Liver (tissue), 9 donors: ENCODE results near the gene CYP1B1. TPM values are rescaled to one million over a fixed set of nuclear protein-coding genes. Genes with fewer than 3 reads are reported as not detected.

Experiments
- DNase-seq: peaks from one replicate; pipeline ENCODE4 v3.0.0-alpha.2; 2017; ENCODE audit warnings: low spot score
- H3K27ac ChIP-seq, 2 donors: one replicate each; pipeline ENCODE4 v1.7.0; 2013; ENCODE audit warnings: inconsistent platforms in 2 of 2, low read length in 2 of 2, control low read depth in 1 of 2, low read depth in 1 of 2, mild to moderate bottlenecking in 1 of 2
- H3K27me3 ChIP-seq, 4 donors: one replicate each; pipeline versions ENCODE4 v1.6.1 to v1.7.0; 2013; ENCODE audit warnings: low read length in 3 of 4, inconsistent platforms in 1 of 4, mild to moderate bottlenecking in 1 of 4, moderate library complexity in 1 of 4; ENCODE audit not compliant: control insufficient read depth in 4 of 4, insufficient read depth in 4 of 4
- H3K36me3 ChIP-seq, 4 donors: one replicate each; pipeline versions ENCODE4 v1.6.1 to v1.7.0; 2013; ENCODE audit warnings: low read length in 3 of 4, mild to moderate bottlenecking in 3 of 4, low read depth in 1 of 4, moderate library complexity in 1 of 4; ENCODE audit not compliant: control insufficient read depth in 4 of 4, insufficient read depth in 3 of 4
- H3K4me1 ChIP-seq, 4 donors: one replicate each; pipeline versions ENCODE4 v1.6.1 to v1.7.0; 2013; ENCODE audit warnings: low read length in 3 of 4, mild to moderate bottlenecking in 3 of 4, moderate library complexity in 1 of 4; ENCODE audit not compliant: control insufficient read depth in 4 of 4, insufficient read depth in 4 of 4
- H3K4me3 ChIP-seq, 3 donors: one replicate each; pipeline versions ENCODE4 v1.6.1 to v1.7.0; 2013; ENCODE audit warnings: low read length in 3 of 3, control low read depth in 1 of 3, low read depth in 1 of 3, mild to moderate bottlenecking in 1 of 3
- H3K9ac ChIP-seq, 2 donors: one replicate each; pipeline ENCODE4 v1.7.0; 2013; ENCODE audit warnings: low read length in 2 of 2, mild to moderate bottlenecking in 2 of 2, moderate library complexity in 2 of 2, control low read depth in 1 of 2, low read depth in 1 of 2
- H3K9me3 ChIP-seq, 4 donors: one replicate each; pipeline versions ENCODE4 v1.6.1 to v1.7.0; 2013; ENCODE audit warnings: low read length in 3 of 4; ENCODE audit not compliant: control insufficient read depth in 4 of 4
- ATF3 ChIP-seq: IDR thresholded peaks from 2 replicates; pipeline ENCODE4 v1.6.1; 2016; ENCODE audit warnings: antibody characterized with exemption
- CTCF ChIP-seq: fragments of 150-350 bp; IDR thresholded peaks from 2 replicates; pipeline ENCODE4 v1.5.1; 2017; ENCODE audit warnings: improper control_type of control experiment, low read depth, low read length; ENCODE audit not compliant: missing input control
- EGR1 ChIP-seq, 2 donors: IDR thresholded peaks; 2 replicates each; pipeline ENCODE4 v1.6.1; 2016 to 2018; ENCODE audit warnings: antibody characterized with exemption in 2 of 2, low read depth in 2 of 2
- FOXA1 ChIP-seq: IDR thresholded peaks from 2 replicates; pipeline ENCODE4 v1.6.1; 2016; ENCODE audit warnings: antibody characterized with exemption
- FOXA2 ChIP-seq: IDR thresholded peaks from 2 replicates; pipeline ENCODE4 v1.6.1; 2016; ENCODE audit warnings: antibody characterized with exemption
- GABPA ChIP-seq, 2 donors: IDR thresholded peaks in 1 of 2; conservative IDR thresholded peaks in 1 of 2; 2 replicates each; pipeline ENCODE4 v1.6.1; 2016; ENCODE audit warnings: antibody characterized with exemption in 2 of 2, mild to moderate bottlenecking in 1 of 2, moderate library complexity in 1 of 2
- HNF4A ChIP-seq, 2 donors: conservative IDR thresholded peaks; 2 replicates each; pipeline ENCODE4 v1.6.1; 2016; ENCODE audit warnings: antibody characterized with exemption in 2 of 2, mild to moderate bottlenecking in 2 of 2
- HNF4G ChIP-seq: IDR thresholded peaks from 2 replicates; pipeline ENCODE4 v1.6.1; 2016; ENCODE audit warnings: antibody characterized with exemption
- JUND ChIP-seq, 2 donors: IDR thresholded peaks; 2 replicates each; pipeline ENCODE4 v1.6.1; 2016; ENCODE audit warnings: antibody characterized with exemption in 2 of 2
- MAX ChIP-seq: IDR thresholded peaks from 2 replicates; pipeline ENCODE4 v1.6.1; 2016; ENCODE audit warnings: antibody characterized with exemption
- NR2F2 ChIP-seq: IDR thresholded peaks from 2 replicates; pipeline ENCODE4 v1.6.1; 2016; ENCODE audit warnings: antibody characterized with exemption
- RAD21 ChIP-seq, 2 donors: IDR thresholded peaks; 2 replicates each; pipeline ENCODE4 v1.6.1; 2016; ENCODE audit warnings: antibody characterized with exemption in 2 of 2, mild to moderate bottlenecking in 2 of 2
- REST ChIP-seq: IDR thresholded peaks from 2 replicates; pipeline ENCODE4 v1.6.1; 2016; ENCODE audit warnings: antibody characterized with exemption, mild to moderate bottlenecking
- RXRA ChIP-seq, 2 donors: IDR thresholded peaks; 2 replicates each; pipeline ENCODE4 v1.6.1; 2017 to 2018; ENCODE audit warnings: antibody characterized with exemption in 2 of 2, mild to moderate bottlenecking in 1 of 2
- SP1 ChIP-seq: IDR thresholded peaks from 2 replicates; pipeline ENCODE4 v1.6.1; 2018; ENCODE audit warnings: antibody characterized with exemption, mild to moderate bottlenecking
- TAF1 ChIP-seq: conservative IDR thresholded peaks from 2 replicates; pipeline ENCODE4 v1.6.1; 2016; ENCODE audit warnings: antibody characterized with exemption, mild to moderate bottlenecking
- YY1 ChIP-seq: IDR thresholded peaks from 2 replicates; pipeline ENCODE4 v1.6.1; 2016; ENCODE audit warnings: antibody characterized with exemption, mild to moderate bottlenecking
- ZBTB33 ChIP-seq: IDR thresholded peaks from 2 replicates; pipeline ENCODE4 v1.6.1; 2016; ENCODE audit warnings: antibody characterized with exemption
- WGBS: extraction: QIAGEN DNeasy Blood & Tissue Kit; methylation state at CpG from one replicate; pipeline ENCODE4 v1.1.7; 2013; 5-methylcytosine and 5-hydroxymethylcytosine counted together
- polyA plus RNA-seq, 2 donors: library from polyadenylated mRNA; stranded (reverse) in 1 of 2; unstranded in 1 of 2; fragments of 200-250 nt in 1 of 2; fragments of >200 nt in 1 of 2; fragmentation: Nextera tagmentation in 1 of 2; extraction: Ambion mirVana in 1 of 2; gene quantifications; one replicate each; pipeline versions ENCODE4 v1.2.1 to v1.2.3, GENCODE V29; 2013 to 2015
- total RNA-seq, 2 donors: library from RNA; depleted of rRNA; stranded (reverse); fragments of >200 nt; gene quantifications; one replicate each; pipeline ENCODE4 v1.2.3, GENCODE V29; 2014
- donor health status: healthy.
- donor health status: healthy.
- donor health status: healthy.
- donor health status: healthy.
- donor health status: healthy.

Gene CYP1B1
- total and polyA plus RNA-seq, 4 donors: 0.84 to 6.8 (median 3.2) TPM

- Histone ChIP-seq H3K4me3 (no peak overlapping the region), H3K9me3 (no peaks in the 10 kb centered on the region), H3K27me3 (no peaks in the 10 kb centered on the region), H3K27ac (no peak overlapping the region), H3K36me3 (no peaks in the 10 kb centered on the region), H3K9ac (no peak overlapping the region), H3K4me1 (peaks cover 5 to 31% (median 16%) of the 10 kb centered on the region in 4 donors)
- 93% methylated on average over 3 of the region's 3 CpGs for WGBS
- DNase-seq: no peak
- TF ChIP-seq HNF4G (no peak), NR2F2 (no peak), RXRA (IDR thresholded peaks at IDR 0.05) (no peak), CTCF (no peak), YY1 (no peak), RAD21 (IDR thresholded peaks at IDR 0.05) (no peak), TAF1 (no peak), JUND (IDR thresholded peaks at IDR 0.05) (no peak), ATF3 (no peak), FOXA2 (no peak), FOXA1 (no peak), HNF4A (conservative IDR thresholded peaks at IDR 0.05) (no peak), EGR1 (IDR thresholded peaks at IDR 0.05; ENCODE audit: low read depth in 2 of 2) (no peak), ZBTB33 (no peak), REST (no peak), SP1 (no peak), GABPA (IDR thresholded peaks at IDR 0.05 in 1 of 2, conservative IDR thresholded peaks at IDR 0.05 in 1 of 2) (no peak), MAX (no peak)
Observed at GRCh38 chr2:38116762-38117161, 40.8 kb upstream of the CYP1B1 start.
